Hepatocyte (in vitro differentiated cells): ENCODE results near the gene ZDHHC22. TPM values are rescaled to one million over a fixed set of nuclear protein-coding genes. Genes with fewer than 3 reads are reported as not detected.

Source experiments
- DNase-seq: peaks from one replicate; pipeline ENCODE4 v3.0.0-alpha.2; 2016; ENCODE audit warnings: low spot score
- H2AFZ ChIP-seq: fragments of 200-600 bp; sonication (generic); 2 replicates; pipeline ENCODE4 v1.6.0; 2016; ENCODE audit warnings: antibody characterized with exemption, mild to moderate bottlenecking
- H3K27ac ChIP-seq: fragments of 200-600 bp; sonication (generic); 2 replicates; pipeline ENCODE4 v1.5.1; 2016; ENCODE audit warnings: mild to moderate bottlenecking
- H3K27me3 ChIP-seq: fragments of 200-600 bp; sonication (generic); 2 replicates; pipeline ENCODE4 v1.6.1; 2016
- H3K36me3 ChIP-seq: fragments of 200-600 bp; sonication (generic); replicated peaks from 2 replicates; pipeline ENCODE4 v1.5.1; 2016; ENCODE audit warnings: low read depth; ENCODE audit not compliant: insufficient read depth
- H3K4me1 ChIP-seq: fragments of 200-600 bp; sonication (generic); 2 replicates; pipeline ENCODE4 v1.5.1; 2016; ENCODE audit warnings: mild to moderate bottlenecking, moderate library complexity; ENCODE audit not compliant: insufficient read depth
- H3K4me2 ChIP-seq: fragments of 200-600 bp; sonication (generic); 2 replicates; pipeline ENCODE4 v1.6.0; 2016
- H3K4me3 ChIP-seq: fragments of 200-600 bp; sonication (generic); 2 replicates; pipeline ENCODE4 v1.5.1; 2016; ENCODE audit warnings: mild to moderate bottlenecking
- H3K79me2 ChIP-seq: fragments of 200-600 bp; sonication (generic); 2 replicates; pipeline ENCODE4 v1.6.0; 2017; ENCODE audit warnings: mild to moderate bottlenecking
- H3K9me2 ChIP-seq: fragments of 200-600 bp; sonication (generic); replicated peaks from 2 replicates; pipeline ENCODE4 v1.6.0; 2017; ENCODE audit warnings: mild to moderate bottlenecking; ENCODE audit not compliant: insufficient read depth
- H3K9me3 ChIP-seq: fragments of 200-600 bp; sonication (generic); 2 replicates; pipeline ENCODE4 v1.5.1; 2016; ENCODE audit warnings: low read depth, mild to moderate bottlenecking
- H4K20me1 ChIP-seq: fragments of 200-600 bp; sonication (generic); 2 replicates; pipeline ENCODE4 v1.6.0; 2016; ENCODE audit warnings: mild to moderate bottlenecking; ENCODE audit not compliant: insufficient read depth, poor library complexity, severe bottlenecking
- EZH2 ChIP-seq: fragments of 200-600 bp; sonication (generic); IDR thresholded peaks from 2 replicates; pipeline ENCODE4 v1.6.1; 2016; ENCODE audit warnings: antibody characterized with exemption, mild to moderate bottlenecking, borderline replicate concordance
- EZH2phosphoT487 ChIP-seq: fragments of 200-600 bp; sonication (generic); IDR thresholded peaks from one replicate; pipeline ENCODE4 v1.6.1; 2018; ENCODE audit warnings: antibody characterized with exemption, mild to moderate bottlenecking, low read depth, moderate library complexity; ENCODE audit not compliant: unreplicated experiment, severe bottlenecking
- WGBS: methylation state at CpG from one replicate; pipeline ENCODE4 v1.1.6; 2016; ENCODE audit warnings: low lambda C conversion rate; ENCODE audit errors: missing lambda C conversion rate; 5-methylcytosine and 5-hydroxymethylcytosine counted together
- polyA plus RNA-seq: library from polyadenylated mRNA; unstranded; fragments of >200 nt; fragmentation: Nextera tagmentation; extraction: Ambion mirVana; gene quantifications from 2 replicates; pipeline ENCODE4 v1.2.1, GENCODE V29; 2016
- total RNA-seq: library from RNA; depleted of rRNA; stranded (reverse); fragments of >200 nt; gene quantifications from 2 replicates; pipeline ENCODE4 v1.2.3, GENCODE V29; 2014
- TF ChIP-seq, protein P1 (sequence below): fragments of 200-600 bp; sonication (generic); IDR thresholded peaks from 2 replicates; pipeline ENCODE4 v1.5.1; 2016; ENCODE audit warnings: antibody characterized with exemption, mild to moderate bottlenecking; ENCODE audit not compliant: poor library complexity

The ZDHHC22 gene
- total and polyA plus RNA-seq, 2 experiments from 2014 or later, result not detected

DNA sequence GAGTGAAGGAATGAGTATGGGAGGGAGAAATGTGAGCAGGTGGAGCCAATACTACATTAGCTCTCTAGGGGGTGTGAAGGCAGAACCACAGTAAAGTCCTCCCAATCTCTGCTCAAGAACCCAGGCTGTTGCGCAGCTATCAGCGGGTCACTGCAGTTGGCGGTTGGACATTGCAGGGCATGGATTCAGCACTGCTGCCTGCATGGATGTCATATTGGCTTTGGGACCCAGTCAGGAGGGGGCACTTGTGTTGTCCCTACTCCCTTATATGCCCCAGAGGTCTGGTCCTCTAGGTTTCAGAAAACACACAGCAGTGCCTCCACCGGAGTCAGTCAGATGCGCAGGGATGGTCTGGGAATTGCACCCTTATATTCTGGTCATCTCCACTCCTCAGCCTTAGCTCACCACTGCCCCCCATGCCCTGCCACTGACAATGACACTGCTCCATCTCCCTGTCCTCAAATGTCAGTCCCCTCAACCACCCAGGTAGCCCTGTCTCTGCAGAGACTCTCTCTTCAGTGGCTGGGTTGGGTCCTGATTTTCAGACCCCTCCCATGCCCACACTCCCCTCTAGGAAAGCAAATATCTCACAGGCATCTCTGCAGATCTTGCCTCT lies 9.6 kb downstream of the ZDHHC22 start:
- Histone ChIP-seq H3K9me2 (no peaks in the 10 kb centered on the region), H2AFZ (no peak overlapping the region), H3K27me3 (peaks cover 37% of the 10 kb centered on the region), H3K79me2 (no peaks in the 10 kb centered on the region), H3K4me1 (no peaks in the 10 kb centered on the region), H3K36me3 (no peaks in the 10 kb centered on the region), H3K4me2 (no peak overlapping the region), H3K9me3 (no peaks in the 10 kb centered on the region), H3K4me3 (no peak overlapping the region), H4K20me1 (no peaks in the 10 kb centered on the region), H3K27ac (no peak overlapping the region)
- DNase-seq, result no peak
- no peak for TF ChIP-seq EZH2
- TF ChIP-seq, protein P1, sequence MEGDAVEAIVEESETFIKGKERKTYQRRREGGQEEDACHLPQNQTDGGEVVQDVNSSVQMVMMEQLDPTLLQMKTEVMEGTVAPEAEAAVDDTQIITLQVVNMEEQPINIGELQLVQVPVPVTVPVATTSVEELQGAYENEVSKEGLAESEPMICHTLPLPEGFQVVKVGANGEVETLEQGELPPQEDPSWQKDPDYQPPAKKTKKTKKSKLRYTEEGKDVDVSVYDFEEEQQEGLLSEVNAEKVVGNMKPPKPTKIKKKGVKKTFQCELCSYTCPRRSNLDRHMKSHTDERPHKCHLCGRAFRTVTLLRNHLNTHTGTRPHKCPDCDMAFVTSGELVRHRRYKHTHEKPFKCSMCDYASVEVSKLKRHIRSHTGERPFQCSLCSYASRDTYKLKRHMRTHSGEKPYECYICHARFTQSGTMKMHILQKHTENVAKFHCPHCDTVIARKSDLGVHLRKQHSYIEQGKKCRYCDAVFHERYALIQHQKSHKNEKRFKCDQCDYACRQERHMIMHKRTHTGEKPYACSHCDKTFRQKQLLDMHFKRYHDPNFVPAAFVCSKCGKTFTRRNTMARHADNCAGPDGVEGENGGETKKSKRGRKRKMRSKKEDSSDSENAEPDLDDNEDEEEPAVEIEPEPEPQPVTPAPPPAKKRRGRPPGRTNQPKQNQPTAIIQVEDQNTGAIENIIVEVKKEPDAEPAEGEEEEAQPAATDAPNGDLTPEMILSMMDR, result no peak
- WGBS, result 96% methylated on average over 5 of the region's 5 CpGs

- TF ChIP-seq EZH2 (no peak), EZH2phosphoT487 (no peak)
- TF ChIP-seq, protein P1, result no peak
- no peak overlapping the region for H3K27ac ChIP-seq
- H3K9me2 ChIP-seq, result no peaks in the 10 kb centered on the region
- H3K4me2 ChIP-seq, result no peak overlapping the region
- H3K36me3 ChIP-seq, result no peaks in the 10 kb centered on the region
- DNase-seq, result no peak
- no peak overlapping the region for H3K4me3 ChIP-seq
- no peaks in the 10 kb centered on the region for H4K20me1 ChIP-seq
- 72% methylated on average over 2 of the region's 2 CpGs for WGBS
- H3K9me3 ChIP-seq, result no peaks in the 10 kb centered on the region
- H3K4me1 ChIP-seq, result no peaks in the 10 kb centered on the region
- peaks cover 39% of the 10 kb centered on the region for H3K27me3 ChIP-seq
- no peaks in the 10 kb centered on the region for H3K79me2 ChIP-seq
- no peak overlapping the region for H2AFZ ChIP-seq
Measured at GRCh38 chr14:77131206-77131605, 10.4 kb downstream of the ZDHHC22 start.

DNA sequence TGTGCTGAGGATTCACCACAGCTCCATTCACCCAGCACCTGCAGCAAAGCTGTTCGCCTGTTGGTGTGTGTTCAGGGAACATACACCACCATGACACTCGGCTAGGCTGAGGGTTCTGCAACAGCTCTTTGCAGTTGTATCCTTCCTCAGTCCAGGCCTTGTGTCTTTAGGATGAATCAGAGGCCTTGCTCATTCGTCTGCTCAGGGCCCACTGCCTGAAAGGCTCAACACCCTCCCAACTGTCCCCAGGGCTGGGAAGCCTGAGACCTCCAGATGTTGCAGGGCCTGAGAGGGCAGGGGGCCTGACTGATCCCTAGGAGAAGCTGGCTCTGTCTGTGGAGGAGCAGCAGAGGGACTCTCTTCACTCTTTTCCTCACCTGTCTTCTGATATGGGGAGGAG lies 11.2 kb downstream of the ZDHHC22 start:
- H2AFZ ChIP-seq, result no peak overlapping the region

More for the DNA sequence above, 11.2 kb downstream of the ZDHHC22 start:
- Histone ChIP-seq H3K4me2 (no peak overlapping the region), H4K20me1 (no peaks in the 10 kb centered on the region), H3K27me3 (peaks cover 44% of the 10 kb centered on the region), H3K36me3 (no peaks in the 10 kb centered on the region), H3K4me3 (no peak overlapping the region), H3K9me2 (no peaks in the 10 kb centered on the region), H3K27ac (no peak overlapping the region), H3K9me3 (no peaks in the 10 kb centered on the region), H3K4me1 (no peaks in the 10 kb centered on the region), H3K79me2 (no peaks in the 10 kb centered on the region)
- DNase-seq, result no peak
- TF ChIP-seq EZH2 (no peak), EZH2phosphoT487 (no peak)
- TF ChIP-seq, protein P1, result no peak
- WGBS, result 53% methylated on average over 3 of the region's 3 CpGs
